ENCODE results near the gene NEURL2. TPM values are rescaled to one million over a fixed set of nuclear protein-coding genes. Genes with fewer than 3 reads are reported as not detected.

The NEURL2 gene
- total and polyA plus RNA-seq, 2 experiments from 2014 or later: 4.6 to 10.9 TPM

- ATAC-seq (no peak), DNase-seq (ENCODE audit: low spot score) (no peak)
- Histone ChIP-seq H3K79me2 (replicated peaks; ENCODE audit: insufficient read depth) (peaks cover 13% of the 10 kb centered on the region), H3K4me1 (ENCODE audit: insufficient read depth) (peaks cover 3% of the 10 kb centered on the region; the same call in 1 of the 2 replicates), H3K4me2 (no peak overlapping the region), H3K9me2 (ENCODE audit: insufficient read depth) (no peaks in the 10 kb centered on the region), H3K27ac (ENCODE audit: low read depth) (no peak overlapping the region), H4K20me1 (replicated peaks; ENCODE audit: insufficient read depth) (peaks cover 11% of the 10 kb centered on the region), H3K36me3 (ENCODE audit: insufficient read depth) (peaks cover 3% of the 10 kb centered on the region; the same call in 1 of the 2 replicates), H2AFZ (no peak overlapping the region), H3K27me3 (ENCODE audit: insufficient read depth) (no peaks in the 10 kb centered on the region), H3F3A (replicated peaks; ENCODE audit: low read depth) (no peaks in the 10 kb centered on the region), H3K4me3 (no peak overlapping the region)
- TF ChIP-seq NANOG (IDR thresholded peaks at IDR 0.05; ENCODE audit: borderline replicate concordance): no peak
- TF ChIP-seq EZH2phosphoT487 (IDR thresholded peaks at IDR 0.05; ENCODE audit: unreplicated experiment): no peak
- no peak; a peak in 1 of 4 replicates for TF ChIP-seq CTCF (conservative IDR thresholded peaks at IDR 0.05; ENCODE audit: low read depth in 2 of 2)
- TF ChIP-seq ZNF462 (CRISPR knock-in tag; IDR thresholded peaks at IDR 0.05): no peak
- no peak for TF ChIP-seq ZNF114 (CRISPR knock-in tag; IDR thresholded peaks at IDR 0.05)
- no peak for TF ChIP-seq REST (IDR thresholded peaks at IDR 0.05; ENCODE audit: unreplicated experiment)
- no peak for TF ChIP-seq ZNF331 (CRISPR knock-in tag; IDR thresholded peaks at IDR 0.05; ENCODE audit: low read depth)
- TF ChIP-seq STAT1 (IDR thresholded peaks at IDR 0.05; ENCODE audit: unreplicated experiment): no peak
- TF ChIP-seq JUNB (IDR thresholded peaks at IDR 0.05; ENCODE audit: unreplicated experiment): no peak
- no peak for TF ChIP-seq CREB1 (CRISPR knock-in tag; IDR thresholded peaks at IDR 0.05; ENCODE audit: low read depth)
- peaks cover 10% of the 10 kb centered on the region; the same call in 2 of the 3 replicates for H3K4me1 Mint-ChIP-seq
- no peak overlapping the region for H3K4me3 Mint-ChIP-seq
- H3K9me3 Mint-ChIP-seq: peaks cover 3% of the 10 kb centered on the region; the same call in 1 of the 3 replicates
- H3K27ac Mint-ChIP-seq: no peak overlapping the region
- H3K27me3 Mint-ChIP-seq (ENCODE audit: insufficient read depth, low read depth, poor library complexity): peaks cover 12% of the 10 kb centered on the region
- peaks cover 22% of the 10 kb centered on the region for H3K36me3 Mint-ChIP-seq (ENCODE audit: low read depth)
These were observed 4.2 kb downstream of the NEURL2 start for GRCh38 chr20:45886590-45887345.

Data from GM23338 (cell line).